Choroid plexus epithelial cell (primary cell): ENCODE data around the gene ATP1A3.

ENCODE experiments used
- DNase-seq: peaks from one replicate; pipeline ENCODE4 v3.0.0-alpha.2; 2010; ENCODE audit warnings: low read depth
- H3K4me3 ChIP-seq: 2 replicates; pipeline ENCODE4 v1.5.1; 2011; ENCODE audit warnings: low read depth, mild to moderate bottlenecking, control low read depth, low read length, moderate library complexity
- TF ChIP-seq, protein P1 (sequence below): conservative IDR thresholded peaks from 2 replicates; pipeline ENCODE4 v1.5.1; 2011; ENCODE audit warnings: low read depth, mild to moderate bottlenecking, control low read depth, inconsistent platforms, low read length, moderate library complexity

The ATP1A3 gene

DNA sequence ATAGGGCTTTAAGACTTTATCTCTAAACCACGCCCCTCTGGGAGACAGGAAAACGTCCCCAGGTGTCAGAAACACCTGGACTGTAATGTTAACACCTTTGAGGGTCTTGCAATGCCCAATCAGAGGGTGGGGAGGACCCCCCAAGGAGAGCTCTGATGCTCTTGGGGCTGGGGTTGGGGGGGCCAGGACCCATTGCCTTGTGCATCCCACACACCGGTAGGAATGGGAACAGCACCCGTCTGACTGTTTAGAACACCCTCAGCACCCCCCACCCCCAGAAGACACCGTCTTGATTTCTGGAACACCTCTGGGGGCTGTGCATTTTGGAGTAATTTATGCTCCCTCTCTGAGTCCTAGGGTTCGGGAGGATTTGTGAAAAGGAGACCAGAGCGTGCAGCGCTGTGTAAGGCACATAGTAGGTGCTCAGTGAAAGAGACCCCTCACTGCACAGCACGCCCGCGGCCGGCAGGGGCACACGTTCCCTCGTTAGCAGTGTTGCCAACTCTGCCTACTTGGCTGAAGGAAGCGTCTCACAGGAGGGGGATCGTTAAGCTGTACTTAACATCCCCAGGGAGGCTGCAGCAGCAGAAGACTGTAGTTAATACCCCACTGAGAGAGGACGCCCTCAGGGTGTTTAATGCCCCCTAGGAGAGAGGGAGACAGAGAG is 63.0 kb downstream of the ATP1A3 start:
- DNase-seq, result no peak
- no peak overlapping the region for H3K4me3 ChIP-seq
- TF ChIP-seq, protein P1, sequence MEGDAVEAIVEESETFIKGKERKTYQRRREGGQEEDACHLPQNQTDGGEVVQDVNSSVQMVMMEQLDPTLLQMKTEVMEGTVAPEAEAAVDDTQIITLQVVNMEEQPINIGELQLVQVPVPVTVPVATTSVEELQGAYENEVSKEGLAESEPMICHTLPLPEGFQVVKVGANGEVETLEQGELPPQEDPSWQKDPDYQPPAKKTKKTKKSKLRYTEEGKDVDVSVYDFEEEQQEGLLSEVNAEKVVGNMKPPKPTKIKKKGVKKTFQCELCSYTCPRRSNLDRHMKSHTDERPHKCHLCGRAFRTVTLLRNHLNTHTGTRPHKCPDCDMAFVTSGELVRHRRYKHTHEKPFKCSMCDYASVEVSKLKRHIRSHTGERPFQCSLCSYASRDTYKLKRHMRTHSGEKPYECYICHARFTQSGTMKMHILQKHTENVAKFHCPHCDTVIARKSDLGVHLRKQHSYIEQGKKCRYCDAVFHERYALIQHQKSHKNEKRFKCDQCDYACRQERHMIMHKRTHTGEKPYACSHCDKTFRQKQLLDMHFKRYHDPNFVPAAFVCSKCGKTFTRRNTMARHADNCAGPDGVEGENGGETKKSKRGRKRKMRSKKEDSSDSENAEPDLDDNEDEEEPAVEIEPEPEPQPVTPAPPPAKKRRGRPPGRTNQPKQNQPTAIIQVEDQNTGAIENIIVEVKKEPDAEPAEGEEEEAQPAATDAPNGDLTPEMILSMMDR, result peak; percentile 46

DNA sequence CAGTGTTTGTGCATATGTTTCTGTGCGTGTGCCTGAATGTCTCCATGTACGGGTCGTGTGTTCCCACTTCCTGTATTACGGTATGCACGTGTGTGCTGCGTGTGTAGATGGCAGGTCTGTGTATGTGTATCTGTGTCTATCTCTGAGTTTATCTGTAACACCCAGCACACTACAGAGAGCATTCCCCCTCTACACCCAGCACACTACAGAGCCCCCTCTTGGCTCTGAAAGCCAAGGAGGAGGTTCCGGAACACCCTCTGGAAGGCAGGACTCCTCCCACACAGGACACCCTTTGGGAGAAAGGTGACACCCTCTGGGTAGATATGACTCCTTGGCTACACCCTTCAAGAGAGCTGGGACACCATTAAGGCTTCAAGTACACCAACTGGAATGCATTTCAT is 63.7 kb downstream of the ATP1A3 start:
- H3K4me3 ChIP-seq, result no peak overlapping the region
- TF ChIP-seq, protein P1, result no peak
- DNase-seq, result no peak

DNA sequence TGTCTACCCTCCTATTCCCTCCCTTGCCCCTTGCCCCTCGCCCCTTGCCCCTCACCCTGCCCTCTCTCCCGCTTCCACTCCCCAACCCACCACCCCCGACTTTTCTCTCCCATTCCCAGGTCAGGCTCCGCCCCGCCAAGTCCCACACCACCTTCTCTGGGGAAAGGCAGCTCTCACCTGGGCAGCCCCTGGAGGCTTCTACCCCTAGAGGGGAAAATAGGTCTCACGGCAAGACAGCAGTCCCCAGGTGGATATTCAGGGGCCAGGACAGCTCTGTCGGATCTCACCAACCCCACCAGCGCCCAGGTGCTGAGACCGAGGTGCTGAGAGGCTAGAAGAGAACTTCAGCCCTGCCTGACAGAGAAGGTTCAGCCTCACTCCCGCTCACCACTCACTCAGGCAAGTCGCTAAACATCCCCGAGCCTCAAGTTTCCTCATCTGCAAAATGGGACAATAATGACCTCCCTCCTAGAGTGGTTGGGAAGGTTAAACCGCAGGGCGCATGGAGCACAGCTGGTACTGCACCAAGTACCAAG is 64.4 kb downstream of the ATP1A3 start:
- no peak overlapping the region for H3K4me3 ChIP-seq
- TF ChIP-seq, protein P1, result no peak
- no peak for DNase-seq

DNA sequence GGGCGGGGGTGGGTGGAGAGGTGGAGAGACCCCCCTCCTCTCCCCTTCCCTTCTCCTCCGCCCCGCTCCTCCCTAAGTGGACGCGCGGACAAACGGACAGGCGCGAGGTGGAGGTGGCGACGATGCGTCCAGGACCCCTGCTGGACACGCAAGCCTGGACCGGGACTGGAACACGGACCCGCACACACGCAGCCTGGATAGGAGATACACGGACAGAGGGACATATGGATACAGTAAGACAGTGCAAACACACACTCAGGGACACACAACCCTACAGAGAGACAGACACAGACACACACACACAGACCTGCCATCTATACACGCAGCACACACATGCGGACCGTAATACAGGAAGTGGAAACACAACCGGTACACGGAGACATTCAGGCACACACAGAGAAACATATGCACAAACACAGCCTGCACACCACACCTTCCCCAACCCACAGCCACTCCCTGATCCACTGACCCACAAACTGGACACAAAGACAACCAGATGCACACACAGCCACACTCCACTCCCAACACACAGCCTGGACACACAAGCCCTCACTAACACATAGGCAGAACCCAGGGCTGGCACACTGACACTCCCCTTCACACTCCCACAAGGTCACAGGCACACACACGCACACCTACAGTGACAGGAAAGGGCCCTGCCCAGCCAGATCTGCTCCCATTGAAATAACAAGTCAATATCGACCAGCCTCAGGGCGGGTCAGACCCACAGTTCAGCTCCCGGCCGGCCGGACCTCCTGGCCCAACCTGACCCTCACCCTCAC is 65.1 kb downstream of the ATP1A3 start:
- DNase-seq, result no peak
- TF ChIP-seq, protein P1, result no peak
- peak overlapping the region; percentile 16 for H3K4me3 ChIP-seq

DNA sequence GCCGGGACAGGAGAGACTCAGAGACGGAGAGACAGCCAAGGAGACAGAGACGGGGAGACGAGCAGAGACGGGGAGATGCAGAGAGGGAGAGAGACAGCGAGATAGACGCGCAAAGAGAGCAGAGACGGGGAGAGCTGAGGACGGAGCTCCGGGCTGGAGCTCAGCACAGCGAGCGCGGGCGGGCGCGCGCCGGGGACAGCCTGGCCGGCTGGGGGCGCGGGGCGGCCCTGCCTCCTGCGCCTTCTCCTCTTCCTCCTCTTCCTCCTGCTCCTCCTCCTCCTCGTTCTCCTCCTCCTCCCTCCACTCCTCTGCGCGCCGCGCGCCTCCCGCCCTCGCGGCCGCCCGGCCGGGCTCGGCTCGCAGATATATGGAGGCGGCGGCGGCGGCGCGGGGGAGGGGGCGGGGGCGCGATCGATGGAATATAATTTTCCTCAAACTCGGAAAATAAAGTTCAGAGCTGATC is 65.8 kb downstream of the ATP1A3 start, which contains the start of gene ERFL:
ERFL (minus strand) TSS at position 229 of the 463 bp plus-strand sequence. CDS start 15,530 bp downstream, outside the sequence.
- TF ChIP-seq, protein P1, result no peak
- no peak for DNase-seq
- peak within 1 kb of the TSS; percentile 46 for H3K4me3 ChIP-seq

DNA sequence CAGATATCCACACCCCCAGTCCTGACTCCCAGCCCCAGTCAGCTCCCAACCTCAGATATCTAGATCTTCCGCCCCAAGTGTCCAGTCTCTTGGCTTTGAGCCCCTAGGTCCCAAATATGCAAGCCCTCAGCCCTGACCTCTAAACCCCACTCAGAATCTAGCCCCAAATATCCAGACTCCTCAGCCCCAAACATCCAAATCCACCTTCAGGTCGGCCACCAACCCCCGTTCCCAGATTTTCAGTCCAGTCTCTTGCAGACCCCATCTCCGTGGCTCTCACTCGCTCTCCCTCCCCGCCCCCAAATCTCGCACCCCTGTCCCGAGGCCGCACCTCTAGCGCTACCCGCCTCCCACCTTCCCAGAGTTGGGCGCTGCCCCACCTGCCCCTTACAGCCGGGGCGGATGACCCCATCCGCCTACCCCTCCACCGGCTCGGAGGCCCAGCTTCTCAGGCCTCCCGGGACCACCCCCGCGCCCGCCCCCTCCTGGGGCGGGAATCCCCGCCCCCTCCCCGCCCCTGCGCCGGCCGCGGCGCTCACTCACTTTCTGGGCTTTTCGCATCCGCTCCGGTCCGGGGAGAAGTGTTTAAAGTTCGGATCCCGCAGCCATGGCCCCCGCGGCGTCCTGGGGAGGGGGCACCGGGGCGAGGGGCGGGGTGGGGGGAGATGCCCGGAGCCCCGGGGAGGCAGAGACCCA is 66.4 kb downstream of the ATP1A3 start:
- TF ChIP-seq, protein P1, result no peak
- no peak for DNase-seq
- peak overlapping the region; percentile 46 for H3K4me3 ChIP-seq
